COR-L47 (cell line): ENCODE measurements around the gene TIMM9.
"Not testable (repeated sequence)": the region's sequence is repeated elsewhere in the genome, so short reads cannot be mapped to it uniquely, and the experiment has no call there.

Source experiments
- DNase-seq: peaks from one replicate; lab custom pipeline; 2025; lab: John Stamatoyannopoulos, UW

Gene TIMM9, protein sequence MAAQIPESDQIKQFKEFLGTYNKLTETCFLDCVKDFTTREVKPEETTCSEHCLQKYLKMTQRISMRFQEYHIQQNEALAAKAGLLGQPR

DNA sequence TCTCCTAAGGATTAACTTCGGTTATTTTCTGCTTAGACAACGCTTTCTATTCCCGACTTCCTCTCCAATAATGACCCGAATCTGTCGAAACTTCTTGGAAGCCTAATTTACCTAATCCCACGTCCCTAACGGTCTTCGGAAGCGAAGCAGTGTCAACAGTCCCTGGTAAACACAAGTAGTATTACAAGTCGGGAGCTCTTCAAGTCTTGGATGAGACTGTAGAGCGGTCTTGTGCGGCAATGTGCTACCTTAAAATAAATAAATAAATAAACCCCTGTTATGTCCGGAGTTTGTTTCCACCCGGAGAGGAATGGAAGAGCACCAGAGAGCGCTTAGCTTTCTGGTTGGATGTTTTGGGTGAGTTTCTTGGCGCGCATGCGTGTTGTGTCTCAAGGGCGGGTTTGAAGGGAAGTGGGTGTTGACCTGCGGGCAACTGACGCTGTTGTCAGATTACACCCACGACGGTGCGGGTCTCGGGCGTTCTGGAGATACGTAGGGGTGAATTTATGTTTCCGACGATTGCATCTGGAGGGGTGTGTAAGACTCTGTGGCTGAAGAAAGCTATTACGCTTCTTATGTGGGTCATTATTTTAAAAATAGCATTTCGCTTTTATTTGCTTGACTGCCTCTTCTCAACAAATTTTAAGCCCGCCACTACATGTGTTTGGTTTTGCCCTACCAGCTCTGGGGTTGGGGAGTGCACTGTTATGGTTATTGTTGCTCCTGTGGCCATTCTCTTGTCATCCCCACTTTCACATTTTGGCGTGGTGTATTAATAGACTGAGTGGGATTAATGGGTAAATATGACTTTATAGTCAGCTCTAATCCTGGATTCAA, at the start of gene TIMM9, which contains the start of gene KIAA0586:
TSS of gene TIMM9 (minus strand) at position 251 of the 837 bp plus-strand sequence. CDS start 15,586 bp downstream, outside the sequence.
TSS of gene KIAA0586 (plus strand) at position 439 of the 837 bp plus-strand sequence. CDS start 546 bp downstream, outside the sequence.
- peak; percentile 98 for DNase-seq

DNA sequence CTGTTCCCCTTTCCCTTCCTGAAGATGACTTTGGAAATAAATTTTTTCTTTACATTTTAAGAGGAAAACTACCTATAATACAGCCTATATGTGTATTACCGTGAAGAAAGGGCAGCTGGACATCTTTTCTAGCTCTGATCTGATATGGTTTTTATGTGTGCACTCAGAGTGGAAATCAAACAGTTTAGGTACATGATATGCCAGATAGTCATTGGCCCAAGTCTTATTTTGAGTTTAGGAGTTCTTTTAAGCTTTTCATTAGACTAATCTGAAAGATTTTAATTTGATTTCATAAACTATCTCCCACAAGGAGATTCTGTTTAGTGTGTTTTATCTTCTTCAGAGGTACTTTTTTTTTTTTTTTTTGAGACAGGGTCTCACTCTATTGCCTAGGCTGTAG, 49.0 kb upstream of the TIMM9 start:
- no peak for DNase-seq

DNA sequence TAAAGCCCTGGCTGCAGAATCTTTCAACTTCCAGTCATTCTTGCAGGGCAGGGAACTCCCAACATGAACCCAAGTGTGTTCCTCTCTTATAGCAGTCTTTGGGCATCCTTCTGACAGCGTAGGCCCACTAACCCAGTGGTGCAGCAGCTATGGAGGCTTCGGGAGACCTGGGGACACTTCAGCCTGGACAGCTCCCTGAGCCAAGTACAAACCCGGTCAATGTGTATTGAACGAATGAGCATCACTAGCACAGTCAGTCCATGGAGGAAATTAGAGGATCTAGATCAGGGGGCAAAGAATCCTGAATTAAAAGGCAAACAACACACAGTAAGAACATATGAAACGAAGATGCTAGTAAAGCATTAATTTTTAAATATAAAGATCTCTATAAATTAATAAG, 42.0 kb upstream of the TIMM9 start:
- no peak for DNase-seq

DNA sequence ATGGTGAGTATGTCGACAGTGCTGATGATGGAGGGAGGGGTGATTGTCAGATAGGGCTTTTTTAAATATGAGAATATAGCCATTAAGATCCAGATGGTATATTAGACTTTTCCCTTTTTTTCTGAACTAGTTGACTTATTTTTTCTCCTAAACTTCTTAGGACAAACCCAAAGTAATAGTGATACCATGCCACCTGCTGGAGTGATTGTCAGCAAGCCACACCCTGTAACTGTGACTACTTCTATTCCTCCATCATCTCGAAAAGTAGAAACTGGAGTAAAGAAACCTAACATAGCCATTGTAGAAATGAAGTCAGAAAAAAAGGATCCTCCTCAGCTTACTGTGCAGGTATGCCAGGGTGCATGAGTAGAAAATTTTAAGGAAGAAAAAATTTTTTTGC, 40.2 kb upstream of the TIMM9 start:
- DNase-seq: no peak

DNA sequence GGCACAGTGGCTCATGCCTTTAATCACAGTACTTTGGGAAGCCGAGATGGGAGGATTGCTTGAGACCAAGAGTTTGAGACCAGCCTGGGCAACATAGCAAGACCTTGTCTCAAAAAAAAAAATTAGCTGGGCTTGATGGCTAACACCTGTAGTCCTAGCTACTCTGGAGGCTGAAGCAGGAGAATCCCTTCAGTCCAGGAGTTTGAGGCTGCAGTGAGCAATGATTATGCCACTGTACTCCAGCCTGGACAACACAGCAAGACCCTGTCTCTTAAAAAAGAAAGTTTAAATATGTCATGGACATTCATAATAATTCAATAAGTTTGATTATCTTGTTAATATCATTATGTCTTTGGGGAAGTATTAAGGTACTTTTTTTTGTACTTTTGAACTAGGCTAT, 39.1 kb upstream of the TIMM9 start:
- no peak for DNase-seq

DNA sequence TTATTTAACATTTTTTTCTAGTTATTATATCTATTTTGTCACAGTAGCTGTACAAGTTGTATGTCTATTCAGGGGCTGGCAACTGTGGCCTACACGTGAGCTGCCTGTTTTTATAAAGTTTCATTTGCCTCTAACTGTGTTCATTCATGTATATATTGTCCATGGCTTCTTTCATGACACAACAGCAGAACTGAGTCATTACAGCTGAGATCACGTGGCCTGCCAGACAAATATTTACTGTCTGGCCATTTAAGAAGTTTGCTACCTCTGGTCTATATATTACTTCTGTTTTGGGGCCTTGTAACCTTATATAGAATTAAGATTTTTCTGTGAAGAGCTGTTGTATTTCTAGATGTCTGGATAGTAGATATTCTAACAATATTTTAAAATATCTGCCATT, 38.1 kb upstream of the TIMM9 start:
- DNase-seq: no peak

DNA sequence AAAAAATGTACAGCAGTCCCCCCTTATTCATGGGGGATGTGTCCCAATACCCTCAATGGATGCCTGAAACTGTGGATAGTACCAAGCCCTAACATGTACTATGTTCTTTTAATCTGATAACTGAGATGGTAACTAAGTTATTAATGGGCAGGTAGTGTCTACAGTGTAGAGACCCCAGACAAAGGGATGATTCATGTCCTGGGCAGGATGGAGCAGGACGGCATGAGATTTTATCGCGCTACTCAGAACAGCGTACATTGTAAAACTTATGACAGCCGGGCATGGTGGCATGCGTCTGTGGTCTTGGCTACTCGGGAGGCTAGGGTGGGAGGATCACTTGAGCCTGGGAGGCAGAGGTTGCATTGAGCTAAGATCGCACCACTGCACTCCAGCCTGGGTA, 37.3 kb upstream of the TIMM9 start:
- no peak for DNase-seq

DNA sequence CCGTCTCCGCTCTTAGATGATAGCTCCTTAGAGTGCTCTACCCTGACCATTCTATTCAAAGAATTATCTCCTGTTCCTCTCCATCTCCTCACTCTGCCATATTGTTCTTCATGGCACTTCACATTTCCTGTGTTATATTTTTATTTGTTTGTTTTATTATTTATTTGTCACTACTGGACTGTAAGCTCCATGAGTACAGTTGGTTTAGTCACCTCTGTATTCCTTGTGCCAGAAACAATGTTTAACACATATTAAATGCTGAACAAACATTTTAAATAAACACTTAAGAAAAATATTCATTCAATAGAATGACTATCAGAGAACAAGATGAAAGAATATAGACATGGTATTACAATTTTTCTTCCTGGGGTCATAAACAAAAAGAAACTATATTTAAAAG, 35.8 kb upstream of the TIMM9 start:
- DNase-seq: no peak

DNA sequence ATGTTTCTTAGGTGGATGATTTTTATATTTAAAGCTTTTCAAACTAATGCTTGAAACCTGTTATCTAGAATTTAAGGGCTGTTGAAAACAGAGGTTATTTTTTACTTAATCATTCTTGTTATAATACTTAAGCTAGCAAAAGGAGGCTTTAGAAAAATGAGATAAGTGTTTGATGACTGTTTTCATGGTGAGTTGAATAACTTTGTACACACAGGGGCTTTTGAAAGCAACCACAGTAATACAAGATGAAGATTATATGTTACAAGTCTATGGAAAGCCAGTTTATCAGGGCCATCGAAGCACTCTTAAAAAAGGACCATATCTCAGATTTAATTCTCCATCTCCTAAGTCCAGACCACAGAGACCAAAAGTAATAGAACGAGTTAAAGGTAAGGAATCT, 33.4 kb upstream of the TIMM9 start:
- no peak for DNase-seq

DNA sequence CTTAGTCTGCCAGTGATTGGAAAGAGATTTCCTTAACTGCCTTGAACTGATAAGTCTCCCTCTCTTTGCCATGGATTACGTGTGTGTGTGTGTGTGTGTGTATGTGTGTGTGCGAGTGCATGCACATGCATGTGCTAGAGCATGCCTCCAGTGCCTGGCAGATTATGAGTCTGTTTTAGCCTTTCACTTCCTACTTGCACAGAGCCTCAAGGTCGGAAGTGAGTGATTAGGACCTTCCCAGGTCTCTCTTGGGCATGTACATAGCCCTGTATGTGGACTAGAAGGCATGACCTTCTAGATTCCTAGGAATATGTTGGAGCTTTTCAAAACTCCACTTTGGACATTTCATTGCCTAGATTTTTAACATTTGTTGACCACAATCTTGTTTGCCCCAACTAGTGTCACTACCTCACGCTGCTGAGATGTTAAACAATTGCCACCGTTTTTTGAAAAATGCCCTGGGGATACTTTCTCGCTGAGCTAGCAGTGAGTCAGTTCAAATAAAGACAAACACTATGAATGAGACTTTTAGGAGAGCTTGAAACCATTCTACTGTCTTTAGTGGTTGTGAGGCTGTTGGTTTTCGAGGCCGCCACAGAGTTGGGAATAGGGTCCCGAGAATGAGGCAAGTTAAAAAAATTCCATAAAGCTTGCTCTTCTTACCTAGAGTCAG, 28.4 kb upstream of the TIMM9 start:
- DNase-seq: no peak

DNA sequence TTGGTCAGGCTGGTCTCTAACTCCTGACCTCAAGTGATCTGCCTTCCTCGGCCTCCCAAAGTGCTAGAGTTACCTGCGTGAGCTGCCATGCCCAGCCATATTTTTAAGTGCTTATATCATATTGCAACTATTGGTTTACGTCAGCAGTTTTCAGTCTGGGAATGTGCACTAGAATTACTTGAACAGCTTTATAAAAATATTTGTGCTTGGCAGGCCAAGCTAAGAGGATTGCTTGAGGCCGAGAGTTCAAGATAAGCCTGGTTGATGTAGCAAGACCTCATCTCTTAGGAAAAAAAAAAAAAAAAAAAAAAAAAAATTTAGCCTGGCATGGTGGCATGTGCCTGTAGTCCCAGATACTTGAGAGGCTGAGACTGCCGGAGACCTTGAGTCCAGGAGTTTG, 17.3 kb upstream of the TIMM9 start:
- DNase-seq: no peak

DNA sequence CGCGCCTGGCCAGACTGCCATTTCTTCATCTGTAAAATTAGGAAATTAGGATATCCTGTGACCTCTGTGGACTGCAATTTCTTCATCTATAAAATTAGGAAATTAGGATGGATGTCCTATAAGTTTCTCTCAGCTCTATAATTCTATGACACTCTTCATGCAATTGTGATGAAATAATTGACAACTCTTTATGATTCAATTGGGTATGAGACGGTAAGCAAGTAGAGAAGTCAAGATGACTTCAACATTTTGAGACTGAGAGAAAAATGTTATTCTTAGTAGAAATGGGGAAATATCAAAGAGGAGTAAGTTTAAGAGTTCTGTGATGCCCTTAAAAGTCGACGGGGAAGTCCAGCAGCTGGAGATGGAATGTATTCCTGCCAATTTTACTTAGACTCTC, 12.1 kb upstream of the TIMM9 start:
- no peak for DNase-seq

DNA sequence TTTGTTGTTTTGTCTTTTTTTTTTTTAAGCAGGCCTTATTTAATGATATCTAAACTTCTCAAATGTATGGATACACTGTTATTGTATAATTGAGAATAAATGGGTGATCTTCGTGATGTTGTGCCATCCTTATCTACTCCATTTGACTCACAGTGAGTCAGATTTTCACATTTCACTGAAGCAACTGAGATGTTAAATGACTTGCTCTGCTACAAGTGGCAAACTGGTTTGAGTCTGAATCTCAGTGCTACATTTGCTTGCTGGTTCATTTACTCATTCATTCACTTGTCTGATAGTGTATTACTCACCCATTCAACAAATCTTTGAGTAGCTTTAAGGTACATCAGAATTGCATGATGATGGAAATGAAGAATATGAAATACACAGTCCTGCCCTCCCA, 2.8 kb upstream of the TIMM9 start:
- DNase-seq: no peak

DNA sequence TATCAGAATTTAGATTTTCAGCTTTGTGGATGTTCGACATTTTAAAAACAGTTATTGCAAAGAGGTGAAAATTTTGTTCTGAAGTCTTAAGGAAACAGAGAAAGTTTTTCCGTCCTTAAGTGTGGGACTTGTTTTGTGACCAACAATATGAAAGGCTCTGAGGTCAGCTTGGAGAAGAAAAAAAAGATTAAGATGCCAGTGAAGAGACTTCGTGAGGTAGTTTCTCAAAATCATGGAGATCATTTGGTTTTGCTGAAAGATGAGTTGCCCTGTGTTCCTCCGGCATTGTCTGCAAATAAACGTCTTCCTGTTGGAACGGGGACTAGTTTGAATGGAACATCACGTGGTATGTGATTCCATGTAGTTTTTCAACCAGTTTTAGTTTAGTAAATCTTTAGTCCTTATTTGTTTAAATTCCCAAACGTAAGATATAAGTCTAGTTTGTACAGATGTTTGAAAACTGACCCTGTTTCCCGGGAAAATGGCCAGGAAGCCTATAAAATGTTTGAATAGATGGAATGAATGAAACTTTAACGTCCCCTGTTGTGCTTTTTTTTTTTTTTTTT, 870 bp upstream of the TIMM9 start:
- DNase-seq: no peak

DNA sequence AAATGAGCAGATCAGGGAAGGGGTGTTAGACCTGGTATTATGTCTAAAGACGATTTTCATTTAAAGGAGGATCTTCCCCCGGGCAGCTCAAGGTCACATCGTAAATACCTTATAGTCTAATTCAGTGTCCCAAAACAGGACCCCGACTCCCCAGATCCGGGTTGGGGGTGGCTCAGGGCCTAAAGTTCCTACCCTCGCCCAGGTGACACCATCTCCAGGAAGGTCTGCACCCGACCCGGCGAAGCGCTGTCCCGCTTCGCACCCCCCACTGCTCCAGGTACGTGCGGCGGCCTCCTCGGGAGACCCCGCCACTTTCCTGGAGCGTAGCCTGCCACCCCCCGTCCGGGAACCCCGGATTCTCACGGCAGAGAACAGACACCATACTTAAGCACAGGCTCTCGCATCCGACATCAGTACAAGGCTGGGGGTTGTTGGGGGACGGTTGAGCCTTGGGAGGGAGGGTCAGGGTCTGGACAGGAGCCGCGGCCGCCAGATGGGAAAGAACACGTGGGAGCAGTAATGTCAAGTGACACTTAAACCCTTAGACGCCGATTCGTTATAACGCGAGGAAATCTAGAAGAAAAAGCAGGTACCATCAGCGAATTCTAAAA, 556 bp downstream of the TIMM9 start:
- DNase-seq: peak; percentile 54

DNA sequence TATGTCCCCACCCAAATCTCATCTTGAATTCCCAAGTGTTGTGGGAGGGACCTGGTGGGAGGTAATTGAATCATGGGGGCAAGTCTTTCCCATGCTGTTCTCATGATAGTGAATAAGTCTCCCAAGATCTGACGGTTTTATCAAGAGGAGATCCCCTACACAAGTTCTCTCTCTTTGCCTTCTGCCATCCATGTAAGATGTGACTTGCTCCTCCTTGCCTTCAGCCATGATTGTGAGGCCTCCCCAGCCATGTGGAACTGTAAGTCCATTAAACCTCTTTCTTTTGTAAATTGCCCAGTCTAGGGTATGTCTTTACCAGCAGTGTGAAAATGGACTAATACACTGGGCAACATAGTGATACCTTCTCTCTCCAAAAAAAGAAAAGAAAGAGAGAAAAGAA, 10.4 kb downstream of the TIMM9 start:
- not testable (repeated sequence) for DNase-seq

DNA sequence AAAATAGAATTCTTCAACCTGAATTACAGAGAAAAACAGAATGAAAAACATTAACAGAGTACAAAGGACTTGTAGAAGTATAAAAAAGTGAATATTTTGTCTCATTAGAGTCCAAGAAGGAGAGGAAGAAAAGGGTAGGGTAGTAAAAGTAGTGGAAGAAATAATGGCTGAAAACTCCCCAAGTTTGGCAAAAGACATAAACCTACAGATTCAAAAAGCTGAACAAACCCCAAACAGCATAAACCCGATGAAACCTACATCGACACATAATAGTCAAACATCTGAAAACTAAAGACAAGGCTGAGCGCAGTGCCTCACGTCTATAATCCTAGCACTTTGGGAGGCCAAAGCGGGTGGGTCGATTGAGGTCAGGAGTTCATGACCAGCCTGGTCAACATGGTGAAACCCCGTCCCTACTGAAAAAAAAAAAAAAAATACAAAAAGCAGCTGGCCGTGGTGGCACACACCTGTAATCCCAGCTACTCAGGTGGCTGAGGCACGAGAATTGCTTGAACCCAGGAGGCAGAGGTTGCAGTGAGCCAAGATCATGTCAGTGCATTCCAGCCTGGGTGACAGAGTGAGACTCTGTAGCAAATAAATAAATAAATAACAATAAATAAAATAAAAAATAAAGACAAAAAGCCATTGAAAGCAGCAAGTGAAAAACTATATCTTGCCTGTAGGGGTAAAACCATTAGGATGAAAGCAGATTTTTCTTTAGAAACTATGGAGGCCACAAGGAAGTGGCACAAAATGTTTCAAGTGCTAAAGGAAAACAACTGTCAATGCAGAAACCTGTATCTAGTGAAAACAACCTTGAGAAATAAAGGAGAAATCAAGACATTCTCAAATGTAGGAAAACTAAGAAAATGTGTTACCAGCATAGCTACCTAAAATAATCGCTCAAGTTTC, 11.4 kb downstream of the TIMM9 start:
- DNase-seq: no peak

DNA sequence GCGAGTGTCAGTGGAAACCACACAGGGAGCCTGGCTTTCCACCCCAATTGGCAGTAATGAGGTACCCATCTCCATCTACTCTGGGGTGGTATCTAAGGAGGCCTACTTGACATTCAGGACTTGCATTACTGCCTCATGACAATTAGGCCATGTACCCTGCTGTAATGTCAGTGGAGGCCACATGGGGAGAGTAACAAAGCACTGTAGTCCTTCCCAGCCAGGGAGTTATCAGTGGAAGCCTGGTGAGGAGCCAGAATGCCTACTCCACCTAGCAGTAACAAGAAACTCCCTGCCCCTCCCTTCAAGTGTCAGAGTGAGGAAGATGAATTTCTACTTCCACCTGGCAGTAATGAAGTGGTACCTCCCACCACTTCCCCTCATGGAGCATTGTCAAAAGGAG, 12.5 kb downstream of the TIMM9 start:
- no peak for DNase-seq

DNA sequence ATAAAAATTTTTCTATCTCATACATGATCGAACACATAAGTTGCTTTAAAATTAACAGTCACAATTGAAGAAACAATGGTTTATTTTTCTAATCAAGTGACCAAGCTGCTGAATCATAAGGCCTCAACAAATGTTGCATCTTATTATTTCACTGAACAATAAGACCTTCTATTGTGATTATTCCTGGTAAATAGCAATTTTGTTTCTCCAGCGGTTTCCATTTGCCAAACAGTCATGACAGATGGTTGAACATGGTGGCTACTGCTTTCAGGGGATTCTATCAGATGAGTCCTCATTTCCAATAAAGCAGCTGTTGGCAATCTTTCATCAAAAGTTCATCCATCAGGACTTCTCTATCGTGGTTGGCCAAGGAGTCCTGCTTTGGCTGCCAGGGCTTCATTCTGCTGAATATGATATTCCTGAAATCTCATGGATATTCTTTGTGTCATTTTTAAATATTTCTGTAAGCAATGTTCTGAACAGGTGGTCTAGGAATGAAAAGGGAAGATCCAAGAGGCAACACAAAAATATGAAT, 18.6 kb downstream of the TIMM9 start:
- DNase-seq: no peak

DNA sequence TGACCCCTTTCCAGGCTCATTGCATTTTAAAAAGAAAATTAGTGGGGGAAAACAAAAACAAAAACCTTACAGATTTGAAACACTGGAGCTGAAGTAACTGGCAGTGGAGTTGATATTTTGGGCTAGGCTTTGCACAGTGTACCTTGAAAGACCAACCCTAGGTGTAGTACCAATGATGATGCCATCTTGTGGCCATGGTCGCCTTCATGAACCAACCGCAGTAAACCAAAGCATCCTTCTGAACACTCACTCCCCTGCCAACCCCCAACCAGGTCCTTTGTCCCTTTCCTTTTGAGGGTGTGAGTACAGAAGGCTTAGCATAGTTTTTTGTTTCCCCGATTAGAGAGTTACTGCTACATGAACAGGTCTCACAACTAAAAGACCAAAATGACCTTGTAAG, 25.7 kb downstream of the TIMM9 start:
- no peak for DNase-seq

DNA sequence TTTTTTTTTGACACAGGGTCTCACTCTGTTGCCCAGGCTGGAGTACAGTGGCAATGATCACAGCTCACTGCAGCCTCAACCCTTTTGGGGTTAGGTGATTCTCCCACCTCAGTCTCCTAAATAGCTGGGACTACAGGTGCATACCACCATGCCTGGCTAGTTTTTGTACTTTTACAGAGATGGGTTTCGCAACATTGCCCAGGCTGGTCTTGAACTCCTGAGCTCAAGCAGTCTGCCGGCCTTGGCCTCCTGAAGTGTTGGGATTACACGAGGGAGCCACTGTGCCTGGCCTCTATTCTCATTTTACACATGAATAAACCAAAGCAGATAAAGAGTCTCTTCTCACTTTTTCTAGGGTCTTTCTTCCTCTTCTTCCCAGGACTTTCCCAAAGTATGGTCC, 28.4 kb downstream of the TIMM9 start:
- DNase-seq: no peak
